COLO829 (cell line): Measurements from ENCODE around the gene ASB14.

ENCODE experiments used
- DNase-seq: peaks from one replicate; pipeline ENCODE4 v3.0.0; 2012; ENCODE audit warnings: low spot score

Gene ASB14

GRCh38 chr3:57257678-57258077, 34.8 kb downstream of the ASB14 start:
- no peak for DNase-seq

- DNase-seq, result no peak
Measured at GRCh38 chr3:57256844-57257243, 35.6 kb downstream of the ASB14 start.

GRCh38 chr3:57252404-57252803, 40.1 kb downstream of the ASB14 start:
- DNase-seq, result no peak

- no peak for DNase-seq
Measured at GRCh38 chr3:57244946-57245345, 47.5 kb downstream of the ASB14 start.

- DNase-seq, result no peak
Measured at GRCh38 chr3:57234613-57235575, 57.6 kb downstream of the ASB14 start.

- DNase-seq, result no peak
Measured at GRCh38 chr3:57233799-57234198, 58.7 kb downstream of the ASB14 start.

GRCh38 chr3:57230006-57230405, 62.5 kb downstream of the ASB14 start:
- no peak for DNase-seq

- DNase-seq, result peak; percentile 61
Measured at GRCh38 chr3:57227930-57228751, 64.3 kb downstream of the ASB14 start.

- peak; percentile 97 for DNase-seq
Measured at GRCh38 chr3:57227204-57227929, 65.1 kb downstream of the ASB14 start, which contains the start of gene APPL1. APPL1 (plus strand) TSS chr3:57227729; CDS start chr3:57227884, 155 bp downstream.

- no peak for DNase-seq
Measured at GRCh38 chr3:57226176-57226575, 66.3 kb downstream of the ASB14 start.

GRCh38 chr3:57224856-57225255, 67.6 kb downstream of the ASB14 start:
- peak; percentile 18 for DNase-seq

- peak; percentile 51 for DNase-seq
Measured at GRCh38 chr3:57221883-57222282, 70.6 kb downstream of the ASB14 start.
